Subcutaneous abdominal adipose tissue (tissue), 5 donors: ENCODE data around the gene GARS1.
A peak's percentile ranks its signal among the peaks of the same experiment; 100 is the strongest.

Experiments used
- H3K27ac ChIP-seq: one replicate; pipeline ENCODE4 v1.7.0; 2013; ENCODE audit warnings: low read depth, mild to moderate bottlenecking, inconsistent platforms, low read length, moderate library complexity
- H3K27me3 ChIP-seq, 5 donors: one replicate each; pipeline ENCODE4 v1.7.0; 2013; ENCODE audit warnings: low read length in 5 of 5, inconsistent platforms in 1 of 5; ENCODE audit not compliant: control insufficient read depth in 5 of 5, insufficient read depth in 4 of 5
- H3K36me3 ChIP-seq, 5 donors: one replicate each; pipeline ENCODE4 v1.7.0; 2013; ENCODE audit warnings: low read length in 5 of 5; ENCODE audit not compliant: control insufficient read depth in 5 of 5, insufficient read depth in 5 of 5
- H3K4me1 ChIP-seq, 5 donors: one replicate each; pipeline ENCODE4 v1.7.0; 2013; ENCODE audit warnings: low read length in 5 of 5, mild to moderate bottlenecking in 3 of 5, moderate library complexity in 1 of 5; ENCODE audit not compliant: control insufficient read depth in 5 of 5, insufficient read depth in 5 of 5
- H3K4me3 ChIP-seq, 5 donors: one replicate each; pipeline ENCODE4 v1.7.0; 2013; ENCODE audit warnings: low read length in 5 of 5, low read depth in 1 of 5
- H3K9ac ChIP-seq, 5 donors: one replicate each; pipeline ENCODE4 v1.7.0; 2013; ENCODE audit warnings: low read length in 5 of 5, mild to moderate bottlenecking in 4 of 5, moderate library complexity in 3 of 5
- H3K9me3 ChIP-seq, 5 donors: one replicate each; pipeline ENCODE4 v1.7.0; 2013; ENCODE audit warnings: low read length in 5 of 5; ENCODE audit not compliant: control insufficient read depth in 5 of 5
- donor health status: healthy.
- donor health status: healthy.
- donor health status: healthy.
- donor health status: healthy.
- donor health status: healthy.

GARS1 gene

DNA sequence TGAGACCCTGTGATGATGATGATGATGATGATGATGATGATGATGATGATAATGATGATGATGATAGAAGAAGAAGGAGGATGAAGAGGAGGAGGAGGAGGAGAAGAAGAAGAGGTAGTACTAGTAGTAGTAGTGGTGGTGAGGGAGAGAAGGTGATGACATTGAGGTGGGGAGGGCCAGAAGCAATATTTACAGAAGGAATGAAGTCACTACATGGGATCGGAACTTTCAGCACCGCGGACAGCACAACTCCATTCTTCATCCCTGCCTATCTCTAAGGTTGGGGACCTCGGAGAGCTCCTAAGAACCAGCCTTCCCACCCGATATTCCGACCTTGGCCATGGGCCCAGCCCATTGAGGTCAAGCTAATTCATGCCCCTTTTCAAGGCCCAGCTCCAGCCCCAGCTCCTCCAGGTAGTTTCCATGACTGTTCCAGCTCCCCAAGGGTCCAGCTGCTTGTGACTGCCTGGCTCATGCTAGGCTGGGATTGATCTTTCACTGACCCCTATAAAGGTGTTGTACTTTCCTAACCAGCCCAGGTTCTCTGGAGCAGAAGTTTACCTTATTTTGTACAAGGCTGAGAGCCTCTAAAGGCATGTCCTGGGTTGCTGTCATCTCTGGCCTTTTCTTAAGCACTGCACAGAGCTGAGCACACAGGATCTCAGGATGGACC is 77.3 kb downstream of the GARS1 start:
- Histone ChIP-seq H3K4me3 (no peak overlapping the region), H3K27me3 (peaks cover 0 to 13% (median 5%) of the 10 kb centered on the region in 5 donors), H3K4me1 (no peaks in the 10 kb centered on the region), H3K36me3 (no peaks in the 10 kb centered on the region), H3K27ac (no peak overlapping the region), H3K9ac (no peak overlapping the region), H3K9me3 (no peaks in the 10 kb centered on the region)

DNA sequence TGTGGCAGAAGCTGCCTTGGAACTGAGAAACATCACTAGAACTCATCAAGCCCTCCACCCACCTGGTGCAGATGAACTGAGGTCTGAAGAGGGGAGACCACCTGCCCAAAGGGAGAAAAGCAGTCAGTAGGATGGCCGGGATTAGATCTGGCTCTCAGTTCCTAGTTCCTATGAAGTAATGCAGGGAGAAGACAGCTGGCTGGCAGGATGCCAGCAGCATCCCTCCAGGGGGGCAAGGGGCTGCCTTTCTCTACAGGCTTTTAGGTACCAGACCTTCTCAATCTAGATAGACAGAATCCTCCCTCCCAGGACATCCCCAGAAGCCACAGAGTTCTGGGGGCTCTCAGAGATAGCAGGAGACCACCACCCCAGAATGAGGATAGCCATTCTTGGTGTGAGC is 79.7 kb downstream of the GARS1 start:
- H3K9me3 ChIP-seq, result no peaks in the 10 kb centered on the region
- H3K27me3 ChIP-seq, result peaks cover 2 to 24% (median 13%) of the 10 kb centered on the region in 5 donors
- no peaks in the 10 kb centered on the region for H3K4me1 ChIP-seq
- no peaks in the 10 kb centered on the region for H3K36me3 ChIP-seq
- no peak overlapping the region for H3K9ac ChIP-seq
- no peak overlapping the region for H3K27ac ChIP-seq
- no peak overlapping the region for H3K4me3 ChIP-seq

DNA sequence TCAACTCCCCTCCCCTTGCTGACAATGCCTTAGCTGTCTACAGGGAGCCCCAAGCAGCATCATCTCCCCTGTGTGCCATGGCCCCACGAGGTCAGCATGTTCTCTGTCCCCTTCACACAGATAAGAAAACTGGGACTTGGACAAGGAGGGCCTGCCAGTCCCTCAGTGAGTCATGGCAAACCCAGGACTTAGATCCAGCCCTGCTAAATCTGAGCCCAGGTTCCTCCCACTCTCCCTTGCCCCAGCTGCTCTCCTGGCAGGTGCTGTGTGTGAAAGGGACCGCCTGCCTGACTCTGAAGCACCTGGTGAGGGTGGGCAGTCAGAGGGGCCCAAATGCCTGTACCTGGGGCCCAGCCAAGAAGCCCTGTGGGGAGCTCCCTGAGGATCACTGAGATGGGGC is 80.2 kb downstream of the GARS1 start:
- Histone ChIP-seq H3K4me1 (no peaks in the 10 kb centered on the region), H3K27me3 (peaks cover 7 to 28% (median 18%) of the 10 kb centered on the region in 5 donors), H3K4me3 (no peak overlapping the region), H3K9me3 (no peaks in the 10 kb centered on the region), H3K36me3 (no peaks in the 10 kb centered on the region), H3K27ac (no peak overlapping the region), H3K9ac (no peak overlapping the region)

DNA sequence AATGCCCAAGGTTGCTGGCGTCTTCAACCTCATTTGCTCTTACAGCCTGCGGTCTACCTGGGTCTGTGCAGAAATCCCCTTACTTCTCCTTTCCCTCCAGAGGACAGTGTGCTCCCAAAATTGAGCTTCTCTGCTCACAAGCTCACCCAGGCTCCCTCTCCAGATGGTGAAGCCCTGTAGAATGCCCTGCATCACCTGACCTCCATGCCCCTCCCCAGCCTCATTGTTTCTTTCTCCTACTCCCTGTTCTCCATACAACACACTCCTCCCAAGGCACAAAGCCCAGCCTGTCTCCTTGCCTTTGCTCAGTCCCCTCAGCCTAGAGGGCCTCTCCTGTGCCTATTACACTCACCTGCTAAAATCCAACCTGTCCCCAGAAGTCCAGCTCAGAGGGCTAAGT is 84.1 kb downstream of the GARS1 start:
- Histone ChIP-seq H3K4me3 (no peak overlapping the region), H3K4me1 (peaks cover 0 to 18% (median 14%) of the 10 kb centered on the region in 5 donors), H3K27me3 (peaks cover 36 to 63% (median 46%) of the 10 kb centered on the region in 5 donors), H3K9ac (no peak overlapping the region), H3K9me3 (no peaks in the 10 kb centered on the region), H3K36me3 (no peaks in the 10 kb centered on the region), H3K27ac (no peak overlapping the region)

DNA sequence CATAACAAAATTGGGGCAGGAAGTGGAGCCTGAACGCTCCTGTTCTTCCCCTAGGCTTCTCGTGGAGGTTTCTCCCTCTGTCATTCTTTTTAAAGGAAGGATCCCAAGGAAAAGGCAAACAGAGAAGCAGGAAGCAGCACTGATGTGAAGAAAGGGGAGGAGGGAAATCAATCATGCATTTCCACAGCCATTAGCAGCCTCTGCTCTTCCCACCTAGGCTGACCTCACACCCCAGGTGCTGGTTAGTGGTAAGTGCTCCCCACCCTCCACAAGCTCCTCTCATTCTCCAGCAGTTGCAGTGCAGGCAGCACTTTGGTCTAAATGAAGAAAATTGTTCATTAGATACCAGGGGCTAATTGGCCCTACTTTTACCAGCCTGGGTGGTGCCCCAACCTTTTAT is 85.0 kb downstream of the GARS1 start:
- H3K4me3 ChIP-seq, result no peak overlapping the region
- H3K36me3 ChIP-seq, result no peaks in the 10 kb centered on the region
- H3K27ac ChIP-seq, result no peak overlapping the region
- H3K27me3 ChIP-seq, result peaks cover 42 to 67% (median 48%) of the 10 kb centered on the region in 5 donors
- no peaks in the 10 kb centered on the region for H3K9me3 ChIP-seq
- peaks cover 0 to 18% (median 14%) of the 10 kb centered on the region in 5 donors for H3K4me1 ChIP-seq
- no peak overlapping the region for H3K9ac ChIP-seq

DNA sequence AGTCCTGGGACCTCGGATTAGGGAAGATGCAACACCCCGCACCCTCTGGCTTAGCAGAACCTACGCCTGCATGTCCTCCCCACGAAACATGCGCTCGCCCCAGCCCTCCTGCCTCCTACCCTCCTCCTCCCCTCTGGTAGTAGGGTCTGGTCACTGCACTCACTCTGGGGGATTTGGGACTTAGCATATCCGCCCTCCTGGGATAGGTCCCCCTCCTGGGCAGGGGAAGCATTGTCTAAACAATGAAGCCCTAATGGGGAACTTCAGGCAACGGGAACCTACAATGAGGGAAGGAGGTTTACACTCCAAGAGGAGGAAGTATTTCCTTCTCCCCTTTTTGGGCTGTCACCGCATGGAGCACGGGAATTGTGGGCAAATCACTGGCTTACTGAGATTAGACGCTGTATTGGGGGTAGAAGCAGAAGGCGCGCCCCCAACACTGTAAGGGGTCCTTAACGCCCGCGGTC is 86.7 kb downstream of the GARS1 start:
- H3K36me3 ChIP-seq, result no peaks in the 10 kb centered on the region
- peak overlapping the region in 3 of 5 donors; percentile 39 to 64 (median 51) for H3K4me3 ChIP-seq
- H3K27me3 ChIP-seq, result peaks cover 42 to 70% (median 53%) of the 10 kb centered on the region in 5 donors
- no peak overlapping the region for H3K9ac ChIP-seq
- no peaks in the 10 kb centered on the region for H3K9me3 ChIP-seq
- H3K4me1 ChIP-seq, result peaks cover 0 to 18% (median 14%) of the 10 kb centered on the region in 5 donors
- no peak overlapping the region for H3K27ac ChIP-seq

DNA sequence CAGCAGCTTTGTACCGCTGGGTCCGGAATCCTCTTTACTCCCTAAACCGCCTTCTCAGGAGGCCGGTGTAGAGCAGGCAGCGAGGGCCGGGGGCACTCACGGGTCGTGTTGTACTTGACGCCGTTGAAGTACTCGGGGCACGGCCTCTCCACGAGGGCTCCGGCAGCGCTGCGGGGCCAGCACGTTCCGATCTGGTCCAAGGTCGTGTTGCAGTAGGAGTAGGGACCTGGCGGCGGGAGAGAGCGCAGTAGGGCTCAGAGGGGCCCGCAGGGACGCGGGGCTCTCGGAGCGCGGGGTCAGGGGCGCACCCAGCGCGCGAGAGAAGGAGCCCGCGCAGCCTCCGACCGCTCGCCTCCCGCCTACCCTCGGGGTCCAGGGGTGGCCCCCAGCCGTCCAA is 87.1 kb downstream of the GARS1 start:
- Histone ChIP-seq H3K27me3 (peaks cover 42 to 65% (median 52%) of the 10 kb centered on the region in 5 donors), H3K4me3 (peak overlapping the region in 4 of 5 donors; percentile 39 to 64 (median 56)), H3K9me3 (no peaks in the 10 kb centered on the region), H3K9ac (no peak overlapping the region), H3K36me3 (no peaks in the 10 kb centered on the region), H3K4me1 (peaks cover 0 to 18% (median 14%) of the 10 kb centered on the region in 5 donors), H3K27ac (no peak overlapping the region)

DNA sequence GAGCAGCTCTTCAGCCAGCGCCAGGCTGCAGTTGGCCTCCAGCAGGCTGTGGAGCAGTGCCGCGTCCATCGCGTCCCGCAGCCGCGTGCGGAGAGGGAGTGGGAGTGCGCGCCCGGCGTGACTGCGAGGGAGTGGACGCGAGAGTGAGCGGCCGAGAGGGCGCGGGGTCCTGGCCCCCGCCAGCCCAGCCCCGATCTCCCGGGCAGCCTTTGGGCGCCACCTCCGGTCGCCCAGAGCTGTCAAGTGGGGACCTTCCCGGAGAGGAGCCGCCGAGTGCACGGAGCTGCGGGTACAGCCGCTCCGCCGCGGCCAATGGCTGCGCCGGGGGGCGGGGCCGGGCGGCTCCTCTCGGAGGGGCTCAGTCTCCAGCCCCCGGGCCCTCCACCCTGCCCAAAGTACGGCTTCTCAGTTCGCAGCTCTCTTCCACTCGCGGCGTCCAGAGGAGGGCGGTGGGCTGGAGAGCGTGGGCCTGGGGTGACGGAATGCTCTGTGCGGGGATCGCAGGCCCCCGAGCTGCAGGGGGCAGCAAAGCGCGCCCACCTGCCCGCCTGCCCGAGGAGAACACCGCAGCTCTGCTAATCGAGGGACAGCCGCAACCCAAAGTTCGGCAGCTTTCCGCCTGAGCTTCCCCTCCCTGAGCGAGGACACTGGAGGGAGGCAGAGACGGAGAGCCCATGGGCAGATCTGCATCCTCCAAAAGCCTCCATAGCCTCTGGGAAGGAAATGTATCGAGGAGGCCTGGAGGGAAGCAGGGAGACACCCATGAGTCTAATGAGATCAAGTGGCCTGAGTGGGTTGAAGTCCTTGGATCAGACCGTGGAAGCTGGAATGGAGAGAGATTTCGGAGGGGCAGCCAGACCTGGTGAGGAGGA is 87.8 kb downstream of the GARS1 start, which contains the start of gene CRHR2:
TSS of gene CRHR2 (minus strand) at position 245 of the 872 bp plus-strand sequence. CDS start at position 69, 176 bp downstream.
- H3K36me3 ChIP-seq, result no peaks in the 10 kb centered on the region
- H3K27me3 ChIP-seq, result peaks cover 42 to 65% (median 52%) of the 10 kb centered on the region in 5 donors
- H3K4me3 ChIP-seq, result peak within 1 kb of the TSS in 4 of 5 donors; percentile 39 to 64 (median 56)
- no peak within 1 kb of the TSS for H3K9ac ChIP-seq
- H3K27ac ChIP-seq, result no peak within 1 kb of the TSS
- H3K4me1 ChIP-seq, result peaks cover 0 to 18% (median 14%) of the 10 kb centered on the region in 5 donors
- H3K9me3 ChIP-seq, result no peaks in the 10 kb centered on the region

DNA sequence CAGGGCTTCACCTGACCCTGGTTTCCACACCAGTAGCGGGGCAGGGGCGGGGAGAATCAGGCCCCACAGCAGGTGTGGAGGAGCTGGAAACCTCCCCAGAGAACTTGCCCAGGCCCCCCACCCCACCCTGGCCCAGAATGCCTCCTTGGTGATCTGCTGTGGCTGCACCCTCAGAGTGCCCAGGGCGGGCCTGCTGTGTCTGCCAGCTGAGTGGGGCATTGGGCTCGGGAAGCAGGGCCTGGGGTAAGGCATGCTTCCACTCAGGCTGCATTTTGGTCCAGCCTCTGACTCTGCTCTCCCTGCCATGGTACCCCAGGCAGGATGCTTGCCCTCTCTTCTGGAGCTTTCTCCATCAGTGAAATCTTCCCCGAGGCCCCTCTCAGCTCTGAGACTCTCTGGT is 88.6 kb downstream of the GARS1 start:
- Histone ChIP-seq H3K4me1 (peaks cover 0 to 18% (median 14%) of the 10 kb centered on the region in 5 donors), H3K9ac (no peak overlapping the region), H3K27ac (no peak overlapping the region), H3K36me3 (no peaks in the 10 kb centered on the region), H3K9me3 (no peaks in the 10 kb centered on the region), H3K4me3 (no peak overlapping the region), H3K27me3 (peaks cover 42 to 64% (median 49%) of the 10 kb centered on the region in 5 donors)
